H1 (cell line): Measurements from ENCODE around the gene CYP1B1. TPM values are rescaled to one million over a fixed set of nuclear protein-coding genes. Genes with fewer than 3 reads are reported as not detected.

Experiments used
- CTCF ChIA-PET: fragments of 300-600 bp; sonication (Branson Sonifier 250); formaldehyde crosslinking; loops from one replicate; lab custom pipeline; 2021; ENCODE audit not compliant: partially characterized antibody; lab: Charles Lee
- POLR2A ChIA-PET: fragments of 300-600 bp; sonication (Branson Sonifier 250); formaldehyde crosslinking; loops from one replicate; lab custom pipeline; 2021; ENCODE audit warnings: inconsistent platforms; ENCODE audit not compliant: partially characterized antibody; lab: Charles Lee
- DNase-seq, 2 experiments: peaks; one replicate each; pipeline versions ENCODE4 v3.0.0 to v3.0.0-alpha.2; 2010 to 2022; ENCODE audit warnings: low spot score in 2 of 2, low read depth in 1 of 2, mixed read lengths in 1 of 2
- FAIRE-seq: peaks from 2 replicates; lab custom pipeline; 2011; peaks lifted over from hg19 to GRCh38; lab: Jason Lieb, UNC
- H2AFZ ChIP-seq: 2 replicates; pipeline ENCODE4 v1.8.1; 2012; ENCODE audit warnings: low read length, inconsistent platforms
- H2AK5ac ChIP-seq: 2 replicates; pipeline ENCODE4 v1.6.1; 2013; ENCODE audit warnings: low read depth, low read length
- H2BK120ac ChIP-seq: replicated peaks from 2 replicates; pipeline ENCODE3; 2013; ENCODE audit warnings: low read depth, low read length, inconsistent platforms
- H2BK12ac ChIP-seq: 2 replicates; pipeline ENCODE4 v1.6.1; 2013; ENCODE audit warnings: low read depth, low read length
- H2BK15ac ChIP-seq: 2 replicates; pipeline ENCODE4 v1.6.1; 2013; ENCODE audit warnings: low read length
- H2BK20ac ChIP-seq: 2 replicates; pipeline ENCODE4 v1.6.1; 2013; ENCODE audit warnings: low read length
- H2BK5ac ChIP-seq: 2 replicates; pipeline ENCODE4 v1.6.1; 2013; ENCODE audit warnings: low read depth, low read length
- H3K14ac ChIP-seq: 2 replicates; pipeline ENCODE4 v1.6.1; 2013; ENCODE audit warnings: inconsistent platforms; ENCODE audit not compliant: insufficient read length
- H3K18ac ChIP-seq: 2 replicates; pipeline ENCODE4 v1.6.1; 2013; ENCODE audit warnings: low read length; ENCODE audit errors: extremely low read depth
- H3K23ac ChIP-seq: 2 replicates; pipeline ENCODE4 v1.6.1; 2013; ENCODE audit warnings: inconsistent platforms; ENCODE audit not compliant: insufficient read length
- H3K23me2 ChIP-seq: 2 replicates; pipeline ENCODE4 v1.6.1; 2013; ENCODE audit warnings: low read depth, low read length
- H3K27ac ChIP-seq: 2 replicates; pipeline ENCODE4 v1.6.1; 2011; ENCODE audit warnings: low read depth, low read length, inconsistent platforms
- H3K27me3 ChIP-seq, 4 experiments: replicated peaks in 1 of 4; 1 replicate in 1 of 4; 2 replicates in 3 of 4; pipeline versions ENCODE4 v1.6.1 to v1.8.1; 2011 to 2013; ENCODE audit warnings: low read length in 3 of 4, mild to moderate bottlenecking in 3 of 4, inconsistent platforms in 2 of 4, mixed read lengths in 2 of 4, moderate library complexity in 1 of 4; ENCODE audit not compliant: control insufficient read depth in 3 of 4, insufficient read depth in 3 of 4; ENCODE audit errors: extremely low read depth in 1 of 4
- H3K36me3 ChIP-seq, 4 experiments: 2 replicates each; pipeline versions ENCODE4 v1.6.1 to v1.8.1; 2011 to 2013; ENCODE audit warnings: mild to moderate bottlenecking in 4 of 4, low read length in 3 of 4, moderate library complexity in 2 of 4, control low read depth in 1 of 4, inconsistent platforms in 1 of 4; ENCODE audit not compliant: insufficient read depth in 4 of 4, control insufficient read depth in 2 of 4
- H3K4ac ChIP-seq: replicated peaks from 2 replicates; pipeline ENCODE3; 2013; ENCODE audit warnings: low read length, low read depth, mixed read lengths, inconsistent platforms; ENCODE audit not compliant: insufficient read length
- H3K4me1 ChIP-seq, 4 experiments: replicated peaks in 1 of 4; 1 replicate in 1 of 4; 2 replicates in 3 of 4; pipeline versions ENCODE4 v1.6.1 to v1.8.1; 2011 to 2013; ENCODE audit warnings: low read length in 3 of 4, inconsistent platforms in 2 of 4, mixed read lengths in 1 of 4; ENCODE audit not compliant: insufficient read depth in 4 of 4, control insufficient read depth in 3 of 4
- H3K4me2 ChIP-seq, 2 experiments: 2 replicates each; pipeline versions ENCODE4 v1.6.1 to v1.8.1; 2011 to 2013; ENCODE audit warnings: low read depth in 2 of 2, low read length in 2 of 2, control low read depth in 1 of 2, inconsistent platforms in 1 of 2, mild to moderate bottlenecking in 1 of 2; ENCODE audit not compliant: insufficient read depth in 1 of 2
- H3K4me3 ChIP-seq, 4 experiments: fragments of 200-600, 300-600 bp in 1 of 4; sonication (generic), shearing (Covaris generic), sonication (Bioruptor Twin) in 1 of 4; 2 replicates each; pipeline versions ENCODE4 v1.5.1 to v1.8.1; 2011 to 2016; ENCODE audit warnings: low read length in 4 of 4, low read depth in 3 of 4, control low read depth in 2 of 4, inconsistent platforms in 2 of 4, mild to moderate bottlenecking in 2 of 4, mixed read lengths in 1 of 4, moderate library complexity in 1 of 4; ENCODE audit not compliant: insufficient read depth in 2 of 4; ENCODE audit errors: extremely low read depth in 1 of 4
- H3K56ac ChIP-seq: replicated peaks from 2 replicates; pipeline ENCODE3; 2013; ENCODE audit warnings: low read depth, mild to moderate bottlenecking, mixed read lengths, low read length, inconsistent platforms; ENCODE audit not compliant: insufficient read length
- H3K79me1 ChIP-seq: 2 replicates; pipeline ENCODE4 v1.6.1; 2013; ENCODE audit warnings: low read depth, low read length, control low read depth
- H3K79me2 ChIP-seq, 2 experiments: 2 replicates each; pipeline versions ENCODE4 v1.6.1 to v1.8.1; 2012 to 2013; ENCODE audit warnings: low read length in 2 of 2, mild to moderate bottlenecking in 2 of 2, inconsistent platforms in 1 of 2; ENCODE audit not compliant: insufficient read depth in 2 of 2, control insufficient read depth in 1 of 2
- H3K9ac ChIP-seq, 4 experiments: replicated peaks in 1 of 4; 1 replicate in 1 of 4; 2 replicates in 3 of 4; pipeline versions ENCODE4 v1.6.1 to v1.8.1; 2011 to 2013; ENCODE audit warnings: low read depth in 3 of 4, low read length in 3 of 4, control low read depth in 2 of 4, mild to moderate bottlenecking in 2 of 4, moderate library complexity in 2 of 4, inconsistent platforms in 1 of 4; ENCODE audit errors: extremely low read depth in 1 of 4
- H3K9me3 ChIP-seq, 2 experiments: 2 replicates each; pipeline versions ENCODE4 v1.6.1 to v1.8.1; 2012 to 2013; ENCODE audit warnings: mild to moderate bottlenecking in 2 of 2, moderate library complexity in 2 of 2, control low read depth in 1 of 2, inconsistent platforms in 1 of 2, low read depth in 1 of 2, low read length in 1 of 2, mixed read lengths in 1 of 2; ENCODE audit not compliant: insufficient read depth in 2 of 2
- H4K20me1 ChIP-seq, 2 experiments: replicated peaks in 1 of 2; 2 replicates each; pipeline versions ENCODE3 to v1.8.1; 2011 to 2013; ENCODE audit warnings: inconsistent platforms in 2 of 2, low read length in 2 of 2, mild to moderate bottlenecking in 1 of 2; ENCODE audit not compliant: insufficient read depth in 2 of 2, control insufficient read depth in 1 of 2
- H4K5ac ChIP-seq: 2 replicates; pipeline ENCODE4 v1.6.1; 2013; ENCODE audit warnings: low read length, low read depth, mixed read lengths, inconsistent platforms; ENCODE audit not compliant: insufficient read length
- H4K8ac ChIP-seq: 2 replicates; pipeline ENCODE4 v1.8.0; 2013; ENCODE audit warnings: mild to moderate bottlenecking, moderate library complexity, low read length, inconsistent platforms; ENCODE audit not compliant: insufficient read depth; ENCODE audit errors: extremely low read depth
- H4K91ac ChIP-seq: replicated peaks from 2 replicates; pipeline ENCODE3; 2013; ENCODE audit warnings: low read length, mixed read lengths, inconsistent platforms; ENCODE audit not compliant: insufficient read length
- CHD2 ChIP-seq: IDR thresholded peaks from 2 replicates; pipeline ENCODE4 v1.6.1; 2012; ENCODE audit warnings: low read length, improper control_type of control experiment
- CTBP2 ChIP-seq: IDR thresholded peaks from 2 replicates; pipeline ENCODE4 v1.7.0; 2011; ENCODE audit warnings: borderline replicate concordance, mild to moderate bottlenecking, moderate library complexity, mixed read lengths, low read length; ENCODE audit not compliant: insufficient read depth, insufficient read length
- EZH2 ChIP-seq: fragments of 200-600 bp; sonication (generic); IDR thresholded peaks from 2 replicates; pipeline ENCODE4 v1.7.1; 2012; ENCODE audit warnings: low read depth, mild to moderate bottlenecking, moderate library complexity, low read length, inconsistent platforms; ENCODE audit not compliant: severe bottlenecking
- HDAC6 ChIP-seq: IDR thresholded peaks from one replicate; pipeline ENCODE4 v1.7.1; 2012; ENCODE audit warnings: low read depth, mild to moderate bottlenecking, inconsistent platforms, low read length, moderate library complexity
- JUN ChIP-seq: IDR thresholded peaks from 2 replicates; pipeline ENCODE4 v1.6.1; 2011; ENCODE audit warnings: low read depth, mild to moderate bottlenecking, improper control_type of control experiment, low read length
- MAFK ChIP-seq: IDR thresholded peaks from 2 replicates; pipeline ENCODE4 v1.6.1; 2012; ENCODE audit warnings: low read depth, mild to moderate bottlenecking, improper control_type of control experiment, low read length
- MAX ChIP-seq: IDR thresholded peaks from 2 replicates; pipeline ENCODE4 v1.6.1; 2012; ENCODE audit warnings: inconsistent platforms
- POLR2A ChIP-seq, 2 experiments: IDR thresholded peaks; 1 replicate in 1 of 2; 2 replicates in 1 of 2; pipeline ENCODE4 v1.6.1; 2011; ENCODE audit warnings: low read depth in 2 of 2, low read length in 2 of 2, mild to moderate bottlenecking in 2 of 2; ENCODE audit errors: control extremely low read depth in 1 of 2
- RNF2 ChIP-seq: fragments of 200-900, 300-1000 bp; sonication (generic); IDR thresholded peaks from 2 replicates; pipeline ENCODE4 v1.7.1; 2016; ENCODE audit warnings: borderline replicate concordance, low read depth, mild to moderate bottlenecking, antibody characterized with exemption, low read length; ENCODE audit not compliant: poor library complexity, severe bottlenecking; ENCODE audit errors: missing control alignments
- SAP30 ChIP-seq: fragments of 300-600 bp; sonication (generic); IDR thresholded peaks from 2 replicates; pipeline ENCODE4 v1.7.1; 2012; ENCODE audit warnings: low read length, moderate library complexity, mild to moderate bottlenecking, inconsistent platforms; ENCODE audit not compliant: insufficient read depth, insufficient replicate concordance
- SP2 ChIP-seq: IDR thresholded peaks from 2 replicates; pipeline ENCODE4 v1.6.1; 2012; ENCODE audit warnings: mild to moderate bottlenecking, low read length, inconsistent platforms
- TEAD4 ChIP-seq: IDR thresholded peaks from 2 replicates; pipeline ENCODE4 v1.6.1; 2012; ENCODE audit warnings: low read depth, low read length, inconsistent platforms, mixed read lengths
- WGBS, 2 experiments: shearing (Covaris generic) in 1 of 2; methylation state at CpG; one replicate each; pipeline versions ENCODE4 v1.1.6 to v1.1.7; 2013 to 2015; ENCODE audit warnings: low lambda C conversion rate in 2 of 2, mixed read lengths in 2 of 2, inconsistent platforms in 1 of 2, low coverage in 1 of 2, missing lambda C conversion rate in 1 of 2; ENCODE audit not compliant: insufficient replicate concordance in 2 of 2, insufficient coverage in 1 of 2, insufficient read length in 1 of 2; ENCODE audit errors: extremely low coverage in 1 of 2, missing lambda C conversion rate in 1 of 2; 5-methylcytosine and 5-hydroxymethylcytosine counted together
- polyA plus RNA-seq, 7 experiments: library from polyadenylated mRNA; depleted of rRNA in 3 of 7; stranded (reverse) in 5 of 7; unstranded in 2 of 7; fragments of >200 nt in 5 of 7; fragments of 200-250 nt in 2 of 7; gene quantifications; 1 replicate in 5 of 7; 2 replicates in 1 of 7; 4 replicates in 1 of 7; pipeline versions ENCODE4 v1.2.1 to v1.2.3, GENCODE V29; 2011 to 2013; ENCODE audit warnings: missing spikeins in 2 of 7, mixed read lengths in 2 of 7
- total RNA-seq: library from RNA; stranded (reverse); fragmentation: NEBNext Ultra II Directional; extraction: Animal tissue kit (Norgen Biotek cat#: 25700); gene quantifications from 2 replicates; pipeline ENCODE4 v1.2.1, GENCODE V29; 2021

CYP1B1 gene
- total and polyA plus RNA-seq, 2 of the 8 experiments (the other 6 are each of a cell fraction or from before 2014, with no cell fraction given), result 1.3 to 5.7 TPM

GRCh38 chr2:38121481-38121880 is 45.5 kb upstream of the CYP1B1 start:
- Histone ChIP-seq H2AK5ac (no peak overlapping the region), H3K23ac (no peak overlapping the region), H3K4me3 (no peak overlapping the region), H3K79me2 (no peaks in the 10 kb centered on the region), H3K27me3 (no peaks in the 10 kb centered on the region; a peak in 1 of 7 replicates), H3K23me2 (no peaks in the 10 kb centered on the region), H4K8ac (no peak overlapping the region), H4K5ac (no peak overlapping the region), H3K36me3 (no peaks in the 10 kb centered on the region), H3K4ac (no peak overlapping the region), H3K9ac (no peak overlapping the region), H3K4me2 (no peak overlapping the region), H3K18ac (no peak overlapping the region), H3K4me1 (no peaks in the 10 kb centered on the region), H2BK20ac (no peak overlapping the region), H4K91ac (no peak overlapping the region), H2BK12ac (no peak overlapping the region), H4K20me1 (no peaks in the 10 kb centered on the region), H3K14ac (no peak overlapping the region), H2BK5ac (no peak overlapping the region), H2AFZ (no peak overlapping the region), H3K79me1 (no peaks in the 10 kb centered on the region), H3K27ac (no peak overlapping the region), H2BK15ac (no peak overlapping the region), H3K9me3 (peaks cover 3 to 5% of the 10 kb centered on the region in 2 experiments; a peak in 3 of 4 replicates), H2BK120ac (no peak overlapping the region), H3K56ac (no peak overlapping the region)
- FAIRE-seq (no peak), DNase-seq (no peak)
- TF ChIP-seq MAX, result no peak
- no peak for TF ChIP-seq SAP30
- no peak for TF ChIP-seq CHD2
- no peak for TF ChIP-seq TEAD4
- no peak for TF ChIP-seq SP2
- TF ChIP-seq RNF2, result no peak
- no peak for TF ChIP-seq POLR2A (IDR thresholded peaks at IDR 0.05; ENCODE audit: control extremely low read depth in 1 of 2, low read depth in 2 of 2, low read length in 2 of 2)
- TF ChIP-seq CTBP2, result no peak
- no peak for TF ChIP-seq MAFK
- TF ChIP-seq HDAC6, result no peak
- no peak for TF ChIP-seq JUN
- no peak for TF ChIP-seq EZH2
- POLR2A ChIA-PET, result interaction anchor here (1.2 kb wide), 1 partner anchor 42 kb away, joined by 3 read pairs; no protein-coding TSS in a partner anchor
- whole genome bisulfite sequencing, 2 experiments, result 94% methylated on average over 2 of the region's 2 CpGs; no CpG with 5 or more reads in 1 of the 2 experiments
- CTCF ChIA-PET, result interaction anchor here (0.7 to 2.1 kb wide), 6 partner anchors 15 to 139 kb away, joined by 3 to 12 read pairs (median 3); partner anchors contain the start of gene CYP1B1
